ENCODE results near the gene CRTC3. TPM values are rescaled to one million over a fixed set of nuclear protein-coding genes. Genes with fewer than 3 reads are reported as not detected.

CRTC3 gene
- total and polyA plus RNA-seq, 2 of the 4 experiments (the other 2 are of a cell fraction): 4.7 to 14.8 TPM

GRCh38 chr15:90572893-90573292 is 43.2 kb downstream of the CRTC3 start:
- Histone ChIP-seq H3K79me1 (ENCODE audit: low read depth in 1 of 2, low read length in 2 of 2) (peaks cover 34 to 68% of the 10 kb centered on the region in 2 experiments), H2BK15ac (ENCODE audit: low read depth, low read length) (no peak overlapping the region), H2BK20ac (ENCODE audit: low read depth, low read length) (no peak overlapping the region), H4K5ac (ENCODE audit: low read depth, low read length) (no peak overlapping the region), H3K4me1 (ENCODE audit: control insufficient read depth, insufficient read depth, low read length) (no peaks in the 10 kb centered on the region), H2BK5ac (ENCODE audit: low read depth, low read length, poor library complexity, severe bottlenecking) (no peak overlapping the region), H3K27me3 (ENCODE audit: control insufficient read depth, insufficient read depth, low read length) (no peaks in the 10 kb centered on the region), H3K9me3 (ENCODE audit: control insufficient read depth, insufficient read depth, low read length) (no peaks in the 10 kb centered on the region), H2BK120ac (ENCODE audit: low read depth, low read length) (no peak overlapping the region), H2AFZ (replicated peaks; ENCODE audit: low read length, poor library complexity) (no peak overlapping the region), H3K56ac (ENCODE audit: extremely low read depth, insufficient read depth, low read length) (no peak overlapping the region), H3K18ac (ENCODE audit: low read depth, low read length) (no peak overlapping the region), H3K9me1 (ENCODE audit: insufficient read depth, low read length) (peaks cover 4% of the 10 kb centered on the region), H3K14ac (replicated peaks; ENCODE audit: low read depth, low read length) (no peak overlapping the region), H3K4ac (ENCODE audit: low read depth, low read length) (no peak overlapping the region), H3K27ac (ENCODE audit: insufficient read depth, low read length) (no peak overlapping the region), H4K20me1 (ENCODE audit: insufficient read depth, low read length) (peaks cover 11% of the 10 kb centered on the region; the same call in 1 of the 2 replicates), H2AK9ac (replicated peaks; ENCODE audit: low read depth, low read length, poor library complexity) (no peak overlapping the region), H4K8ac (ENCODE audit: low read depth in 2 of 2, low read length in 2 of 2) (no peak overlapping the region), H3K4me2 (ENCODE audit: low read depth, low read length) (no peak overlapping the region), H3K9ac (ENCODE audit: low read depth, low read length) (no peak overlapping the region), H4K91ac (ENCODE audit: insufficient read depth, low read depth, low read length) (no peak overlapping the region), H3K36me3 (ENCODE audit: control insufficient read depth, insufficient read depth, low read length) (peaks cover 2% of the 10 kb centered on the region), H3K4me3 (ENCODE audit: insufficient read depth, low read depth, low read length) (no peak overlapping the region), H2AK5ac (ENCODE audit: low read depth, low read length) (no peak overlapping the region), H3K23ac (ENCODE audit: low read depth, low read length) (no peak overlapping the region)
- intact Hi-C loops (cut with micrococcal nuclease): no loop called here
- dilution Hi-C loops (cut with HindIII; ENCODE audit: low sequenced_read_pairs, unreplicated experiment): no loop called here
- no CpG with 5 or more reads among the region's 3 CpGs for WGBS, 2 experiments (ENCODE audit: extremely low coverage in 2 of 2, insufficient read length in 1 of 2)
- in situ Hi-C loops (cut with MboI; ENCODE audit: low sequenced_read_pairs): no loop called here
- ChIA-PET POLR2A (ENCODE audit: unreplicated experiment) (no interaction called here), CTCF (interaction anchor here (0.5 to 1.0 kb wide), 2 partner anchors 8 to 129 kb away, joined by 3 to 4 read pairs; no protein-coding TSS in a partner anchor)
- ATAC-seq (ENCODE audit: low read depth) (no peak), DNase-seq (no peak)
- no TSS peak for BruUV-seq (replicated peaks)
- no peak for TF ChIP-seq RCOR1 (IDR thresholded peaks at IDR 0.05; ENCODE audit: insufficient replicate concordance, low read length)
- TF ChIP-seq MXI1 (IDR thresholded peaks at IDR 0.05; ENCODE audit: borderline replicate concordance, low read depth, low read length): no peak
- TF ChIP-seq FOS (IDR thresholded peaks at IDR 0.05; ENCODE audit: low read depth, low read length): no peak
- TF ChIP-seq MAZ (IDR thresholded peaks at IDR 0.05; ENCODE audit: borderline replicate concordance, low read depth, low read length): no peak
- TF ChIP-seq RFX5 (IDR thresholded peaks at IDR 0.05; ENCODE audit: low read depth, low read length): no peak
- TF ChIP-seq BHLHE40 (IDR thresholded peaks at IDR 0.05; ENCODE audit: low read depth, low read length): no peak
- TF ChIP-seq RAD21 (IDR thresholded peaks at IDR 0.05; ENCODE audit: low read length): no peak
- TF ChIP-seq USF2 (IDR thresholded peaks at IDR 0.05; ENCODE audit: low read depth, low read length): no peak
- no peak for TF ChIP-seq CEBPB (IDR thresholded peaks at IDR 0.05; ENCODE audit: low read depth, low read length)
- TF ChIP-seq ELK1 (IDR thresholded peaks at IDR 0.05; ENCODE audit: borderline replicate concordance, low read depth, low read length): no peak
- no peak for TF ChIP-seq POLR2A (IDR thresholded peaks at IDR 0.05; ENCODE audit: low read depth, low read length)
- TF ChIP-seq NFE2L2 (IDR thresholded peaks at IDR 0.05; ENCODE audit: low read depth, low read length): no peak
- TF ChIP-seq MAFK (IDR thresholded peaks at IDR 0.05; ENCODE audit: low read depth, low read length): no peak
- TF ChIP-seq SMC3 (IDR thresholded peaks at IDR 0.05; ENCODE audit: low read depth, low read length): no peak
- TF ChIP-seq CHD1 (IDR thresholded peaks at IDR 0.05; ENCODE audit: low read depth, low read length): no peak
- TF ChIP-seq CTCF (conservative IDR thresholded peaks at IDR 0.05; ENCODE audit: low read depth, low read length): no peak
